ENCODE results near the gene LIPC. TPM values are rescaled to one million over a fixed set of nuclear protein-coding genes. Genes with fewer than 3 reads are reported as not detected.
A peak's percentile ranks its signal among the peaks of the same experiment; 100 is the strongest.

The LIPC gene
- total and polyA plus RNA-seq, 9 of the 15 experiments (the other 6 are each of a cell fraction or from before 2014, with no cell fraction given): 0.07 to 0.41 (median 0.11) TPM; not detected in 2

DNA sequence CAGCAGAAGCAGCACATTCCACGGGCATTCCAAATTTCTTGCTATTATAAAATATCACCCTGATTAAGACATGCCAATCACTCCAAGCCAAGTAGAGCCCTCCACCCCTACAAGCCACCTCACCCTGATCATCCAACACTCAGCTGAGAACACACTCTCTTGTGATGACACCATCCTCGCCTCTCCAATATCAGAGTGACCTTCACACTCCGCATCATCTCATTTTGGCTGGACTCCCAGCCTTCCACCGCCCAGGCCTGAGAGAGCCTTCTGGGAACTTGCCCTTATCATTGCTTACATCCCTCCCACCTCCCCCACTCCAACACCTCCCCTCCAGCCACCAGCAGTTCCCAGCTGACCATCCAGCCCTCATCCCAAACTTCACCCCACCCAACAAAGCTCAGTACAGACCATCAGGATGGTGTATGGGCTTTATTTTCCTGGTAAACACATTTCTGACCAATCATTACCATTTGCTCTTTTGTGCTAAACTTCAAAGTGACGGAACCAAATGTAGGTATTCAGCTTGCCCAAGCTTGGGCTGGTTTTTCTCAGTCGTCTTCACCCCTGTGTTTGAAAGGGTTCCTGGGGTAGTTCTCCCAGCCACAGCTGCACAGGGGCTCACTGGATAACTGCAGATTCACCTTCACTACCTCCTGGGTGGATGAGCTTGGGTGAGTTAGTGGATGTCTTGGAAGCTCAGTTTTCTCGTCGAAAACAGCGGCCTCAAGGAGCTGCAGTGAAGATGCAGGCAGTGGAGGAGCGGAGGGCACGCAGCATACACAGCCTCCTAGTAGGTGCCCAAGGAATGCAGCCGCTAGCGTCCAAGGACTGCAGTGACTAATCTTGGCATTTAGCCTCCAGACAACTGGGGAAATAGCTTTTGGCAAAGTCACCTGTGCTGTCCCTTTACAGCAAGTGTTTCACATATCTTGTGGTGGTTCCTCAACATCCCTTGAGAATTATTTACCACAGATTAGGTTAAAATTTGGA lies 115.1 kb downstream of the LIPC start (continued):
- no peak for TF ChIP-seq ZBTB40 (IDR thresholded peaks at IDR 0.05)
- TF ChIP-seq ZBTB40 (CRISPR knock-in tag; IDR thresholded peaks at IDR 0.05): no peak
- no peak for TF ChIP-seq U2AF1 (optimal IDR thresholded peaks at IDR 0.05; ENCODE audit: low read depth, low read length)
- peak; percentile 97 for TF ChIP-seq NFIC (IDR thresholded peaks at IDR 0.05)
- TF ChIP-seq CCNT2 (IDR thresholded peaks at IDR 0.05; ENCODE audit: borderline replicate concordance, extremely low read depth, insufficient read length, low read depth, low read length): no peak
- TF ChIP-seq, protein P1, sequence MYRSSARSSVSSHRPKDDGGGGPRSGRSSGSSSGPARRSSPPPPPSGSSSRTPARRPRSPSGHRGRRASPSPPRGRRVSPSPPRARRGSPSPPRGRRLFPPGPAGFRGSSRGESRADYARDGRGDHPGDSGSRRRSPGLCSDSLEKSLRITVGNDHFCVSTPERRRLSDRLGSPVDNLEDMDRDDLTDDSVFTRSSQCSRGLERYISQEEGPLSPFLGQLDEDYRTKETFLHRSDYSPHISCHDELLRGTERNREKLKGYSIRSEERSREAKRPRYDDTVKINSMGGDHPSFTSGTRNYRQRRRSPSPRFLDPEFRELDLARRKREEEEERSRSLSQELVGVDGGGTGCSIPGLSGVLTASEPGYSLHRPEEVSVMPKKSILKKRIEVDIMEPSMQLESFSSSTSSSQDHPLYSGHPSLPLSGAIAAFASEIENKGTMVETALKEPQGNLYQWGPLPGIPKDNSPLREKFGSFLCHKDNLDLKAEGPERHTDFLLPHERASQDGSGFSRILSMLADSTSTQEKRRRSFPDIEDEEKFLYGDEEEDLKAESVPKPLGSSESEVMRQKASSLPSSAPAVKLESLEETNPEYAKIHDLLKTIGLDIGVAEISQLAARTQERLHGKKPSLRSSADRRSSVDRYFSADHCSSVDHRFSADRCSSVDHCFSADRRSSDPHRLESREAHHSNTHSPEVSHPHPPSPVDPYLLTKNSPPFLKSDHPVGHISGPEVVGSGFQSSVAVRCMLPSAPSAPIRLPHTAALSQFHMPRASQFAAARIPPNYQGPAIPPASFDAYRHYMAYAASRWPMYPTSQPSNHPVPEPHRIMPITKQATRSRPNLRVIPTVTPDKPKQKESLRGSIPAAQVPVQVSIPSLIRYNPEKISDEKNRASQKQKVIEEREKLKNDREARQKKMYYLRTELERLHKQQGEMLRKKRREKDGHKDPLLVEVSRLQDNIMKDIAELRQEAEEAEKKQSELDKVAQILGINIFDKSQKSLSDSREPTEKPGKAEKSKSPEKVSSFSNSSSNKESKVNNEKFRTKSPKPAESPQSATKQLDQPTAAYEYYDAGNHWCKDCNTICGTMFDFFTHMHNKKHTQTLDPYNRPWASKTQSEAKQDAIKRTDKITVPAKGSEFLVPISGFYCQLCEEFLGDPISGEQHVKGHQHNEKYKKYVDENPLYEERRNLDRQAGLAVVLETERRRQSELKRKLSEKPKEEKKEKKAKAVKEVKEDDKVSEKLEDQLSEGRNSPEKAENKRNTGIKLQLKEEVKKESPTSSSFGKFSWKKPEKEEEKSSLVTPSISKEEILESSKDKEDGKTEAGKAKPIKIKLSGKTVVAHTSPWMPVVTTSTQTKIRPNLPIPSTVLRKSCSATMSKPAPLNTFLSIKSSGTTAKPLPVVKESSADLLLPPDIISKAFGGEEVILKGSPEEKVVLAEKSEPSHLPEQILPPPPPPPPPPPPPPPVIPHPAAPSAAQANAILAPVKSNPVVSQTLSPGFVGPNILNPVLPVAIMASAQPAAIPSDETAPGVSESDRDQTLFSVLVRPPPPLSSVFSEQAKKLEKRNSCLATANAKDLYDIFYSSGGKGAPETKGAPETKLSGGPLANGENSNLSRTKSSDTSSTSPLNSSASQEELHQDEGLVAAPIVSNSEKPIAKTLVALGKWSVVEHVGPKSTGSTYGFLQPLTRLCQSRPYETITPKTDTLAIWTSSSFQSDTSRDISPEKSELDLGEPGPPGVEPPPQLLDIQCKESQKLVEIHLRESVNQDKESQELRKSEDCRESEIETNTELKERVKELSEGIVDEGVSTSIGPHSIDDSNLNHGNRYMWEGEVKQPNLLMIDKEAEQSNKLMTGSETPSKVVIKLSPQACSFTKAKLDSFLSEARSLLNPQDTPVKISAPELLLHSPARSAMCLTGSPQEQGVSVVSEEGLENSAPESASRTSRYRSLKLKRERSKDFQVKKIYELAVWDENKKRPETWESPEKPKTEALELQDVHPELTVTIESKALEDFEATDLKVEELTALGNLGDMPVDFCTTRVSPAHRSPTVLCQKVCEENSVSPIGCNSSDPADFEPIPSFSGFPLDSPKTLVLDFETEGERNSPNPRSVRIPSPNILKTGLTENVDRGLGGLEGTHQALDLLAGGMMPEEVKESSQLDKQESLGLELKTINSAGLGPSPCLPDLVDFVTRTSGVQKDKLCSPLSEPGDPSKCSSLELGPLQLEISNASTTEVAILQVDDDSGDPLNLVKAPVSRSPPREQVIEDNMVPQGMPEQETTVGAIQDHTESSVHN (IDR thresholded peaks at IDR 0.05; ENCODE audit: borderline replicate concordance in 1 of 2, low read depth in 1 of 2): peak in 1 of 2 experiments; percentile 76; a peak in 2 of 4 replicates
- no peak for TF ChIP-seq ZNF830 (CRISPR knock-in tag; IDR thresholded peaks at IDR 0.05)
- no peak for TF ChIP-seq PURB (CRISPR knock-in tag; IDR thresholded peaks at IDR 0.05; ENCODE audit: low read depth)
- TF ChIP-seq HLTF (IDR thresholded peaks at IDR 0.05): no peak
